Thoracic aorta (tissue), 2 donors: ENCODE measurements around the gene MXD3. TPM values are rescaled to one million over a fixed set of nuclear protein-coding genes. Genes with fewer than 3 reads are reported as not detected.

Experiments used
- ATAC-seq: fragments of 150-250 bp; one replicate; pipeline ENCODE4 v1.8.0; 2017; ENCODE audit warnings: low read depth; ENCODE audit not compliant: insufficient number of reproducible peaks, low FRiP score
- DNase-seq: peaks from one replicate; pipeline ENCODE4 v3.0.0-alpha.2; 2020; ENCODE audit warnings: low spot score
- H3K27ac ChIP-seq, 2 donors: fragments of 200-600 bp; sonication (generic); 1 replicate in 1 of 2; 2 replicates in 1 of 2; pipeline ENCODE4 v1.5.1; 2016; ENCODE audit warnings: mild to moderate bottlenecking in 2 of 2, moderate library complexity in 2 of 2
- H3K27me3 ChIP-seq: fragments of 200-600 bp; sonication (generic); replicated peaks from 2 replicates; pipeline ENCODE4 v1.6.0; 2016; ENCODE audit warnings: mild to moderate bottlenecking; ENCODE audit not compliant: insufficient read depth
- H3K36me3 ChIP-seq: fragments of 200-600 bp; sonication (generic); one replicate; pipeline ENCODE4 v1.5.1; 2016
- H3K4me1 ChIP-seq, 2 donors: fragments of 200-600 bp; sonication (generic); 1 replicate in 1 of 2; 2 replicates in 1 of 2; pipeline versions ENCODE4 v1.5.1 to v1.6.0; 2016; ENCODE audit warnings: low read depth in 2 of 2, mild to moderate bottlenecking in 1 of 2; ENCODE audit not compliant: control insufficient read depth in 1 of 2
- H3K4me3 ChIP-seq: fragments of 200-600 bp; sonication (generic); 2 replicates; pipeline ENCODE4 v1.5.1; 2016; ENCODE audit warnings: mild to moderate bottlenecking
- H3K9me3 ChIP-seq: fragments of 200-600 bp; sonication (generic); 2 replicates; pipeline ENCODE4 v1.5.1; 2016
- CTCF ChIP-seq: fragments of 200-600 bp; sonication (generic); IDR thresholded peaks from one replicate; pipeline ENCODE4 v1.5.1; 2019; ENCODE audit warnings: antibody characterized with exemption
- total RNA-seq, 2 donors: library from RNA; depleted of rRNA; stranded (reverse); fragments of >200 nt; gene quantifications; one replicate each; pipeline versions ENCODE4 v1.1.0 to v1.2.3, GENCODE V29; 2016

MXD3 gene
- total RNA-seq, 2 donors from 2014 or later = 11.9 to 17.6 TPM

DNA sequence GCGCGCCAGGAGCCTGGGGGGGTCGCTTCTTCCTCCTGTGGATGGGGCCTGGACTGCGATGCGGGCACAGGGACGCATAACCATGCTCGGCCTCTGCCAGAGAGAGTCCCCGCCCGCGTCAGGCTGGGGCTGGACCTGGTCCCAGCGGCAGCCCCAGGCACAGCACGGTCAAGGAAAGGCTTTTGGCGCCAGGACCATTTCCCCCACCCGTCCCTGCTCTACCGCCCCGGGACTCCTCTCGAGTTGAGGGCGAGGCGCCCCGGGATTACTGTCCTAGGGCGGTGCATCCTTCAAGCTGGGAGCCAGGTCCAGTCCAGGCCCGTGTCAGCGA lies 341 bp downstream of the MXD3 start:
- no peak for TF ChIP-seq CTCF
- H3K4me3 ChIP-seq = peak overlapping the region; percentile 90
- no peaks in the 10 kb centered on the region for H3K27me3 ChIP-seq
- H3K4me1 ChIP-seq = peaks cover 5 to 23% of the 10 kb centered on the region in 2 donors
- H3K9me3 ChIP-seq = no peaks in the 10 kb centered on the region
- H3K36me3 ChIP-seq = peaks cover 4% of the 10 kb centered on the region
- no peak for DNase-seq
- H3K27ac ChIP-seq = no peak overlapping the region
- no peak for ATAC-seq

- peak overlapping the region; percentile 90 for H3K4me3 ChIP-seq
- ATAC-seq (no peak), DNase-seq (no peak)
- peaks cover 7% of the 10 kb centered on the region for H3K36me3 ChIP-seq
- no peak overlapping the region for H3K27ac ChIP-seq
- H3K9me3 ChIP-seq = no peaks in the 10 kb centered on the region
- H3K27me3 ChIP-seq = no peaks in the 10 kb centered on the region
- no peak for TF ChIP-seq CTCF
- H3K4me1 ChIP-seq = peaks cover 5 to 24% of the 10 kb centered on the region in 2 donors
These were observed 824 bp downstream of the MXD3 start for GRCh38 chr5:177310757-177311391.

- H3K4me1 ChIP-seq = peaks cover 7 to 29% of the 10 kb centered on the region in 2 donors
- DNase-seq (no peak), ATAC-seq (no peak)
- H3K9me3 ChIP-seq = no peaks in the 10 kb centered on the region
- no peaks in the 10 kb centered on the region for H3K27me3 ChIP-seq
- no peak overlapping the region for H3K27ac ChIP-seq
- TF ChIP-seq CTCF = no peak
- peaks cover 13% of the 10 kb centered on the region for H3K36me3 ChIP-seq
- H3K4me3 ChIP-seq = no peak overlapping the region
These were observed 1.4 kb downstream of the MXD3 start for GRCh38 chr5:177310332-177310731.

GRCh38 chr5:177309351-177310191 lies 2.1 kb downstream of the MXD3 start:
- ATAC-seq = no peak
- peak; percentile 77 for TF ChIP-seq CTCF
- no peak overlapping the region for H3K27ac ChIP-seq
- H3K9me3 ChIP-seq = no peaks in the 10 kb centered on the region
- peaks cover 14 to 36% of the 10 kb centered on the region in 2 donors for H3K4me1 ChIP-seq
- no peak for DNase-seq
- H3K27me3 ChIP-seq = no peaks in the 10 kb centered on the region
- H3K4me3 ChIP-seq = no peak overlapping the region
- H3K36me3 ChIP-seq = peaks cover 14% of the 10 kb centered on the region

- DNase-seq (no peak), ATAC-seq (no peak)
- Histone ChIP-seq H3K4me1 (peaks cover 18 to 42% of the 10 kb centered on the region in 2 donors), H3K27me3 (no peaks in the 10 kb centered on the region), H3K36me3 (peaks cover 14% of the 10 kb centered on the region), H3K4me3 (no peak overlapping the region), H3K27ac (no peak overlapping the region), H3K9me3 (no peaks in the 10 kb centered on the region)
- no peak for TF ChIP-seq CTCF
These were observed 3.0 kb downstream of the MXD3 start for GRCh38 chr5:177308740-177309139.
